ENCODE data around the gene NTRK3.

- no peak for TF ChIP-seq CTCF (IDR thresholded peaks at IDR 0.05; ENCODE audit: insufficient read depth, low read length)
- TF ChIP-seq REST (IDR thresholded peaks at IDR 0.05; ENCODE audit: insufficient replicate concordance, low read depth), result no peak
- no peak for TF ChIP-seq POLR2AphosphoS5 (IDR thresholded peaks at IDR 0.05; ENCODE audit: low read depth)
- TF ChIP-seq SPI1 (IDR thresholded peaks at IDR 0.05; ENCODE audit: borderline replicate concordance, low read depth), result no peak
These were observed 150.5 kb downstream of the NTRK3 start for GRCh38 chr15:88106074-88106473.
